ENCODE data around the gene SLC12A8.
A peak's percentile ranks its signal among the peaks of the same experiment; 100 is the strongest.

Gene SLC12A8

GRCh38 chr3:125079675-125080045 lies 132.9 kb downstream of the SLC12A8 start:
- no peak for FAIRE-seq
- peak; percentile 55 for DNase-seq (ENCODE audit: low spot score)

GRCh38 chr3:125078951-125079674 lies 133.4 kb downstream of the SLC12A8 start:
- no peak for DNase-seq (ENCODE audit: low spot score)
- peak; percentile 91 for FAIRE-seq

DNA sequence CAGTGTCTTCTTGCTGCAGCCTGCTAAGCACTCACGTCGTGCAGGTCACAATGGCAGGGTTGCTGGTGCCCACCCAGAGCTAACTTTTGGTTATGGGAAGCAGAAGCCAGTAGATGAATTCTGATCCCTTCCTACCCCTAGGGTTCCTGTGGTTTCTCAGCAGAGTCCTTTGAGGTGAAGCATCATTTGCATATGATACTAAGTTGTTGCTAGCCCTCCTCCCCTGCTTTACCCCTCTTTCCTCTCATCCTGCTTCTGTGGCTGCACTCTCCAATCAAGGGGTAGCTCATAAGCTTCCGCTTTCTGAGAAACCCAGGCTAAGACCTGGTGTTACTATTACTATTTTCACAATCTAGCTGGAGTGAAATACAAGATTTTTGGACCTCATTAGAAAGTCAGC lies 134.7 kb downstream of the SLC12A8 start:
- FAIRE-seq (no peak), DNase-seq (ENCODE audit: low spot score) (no peak)

DNA sequence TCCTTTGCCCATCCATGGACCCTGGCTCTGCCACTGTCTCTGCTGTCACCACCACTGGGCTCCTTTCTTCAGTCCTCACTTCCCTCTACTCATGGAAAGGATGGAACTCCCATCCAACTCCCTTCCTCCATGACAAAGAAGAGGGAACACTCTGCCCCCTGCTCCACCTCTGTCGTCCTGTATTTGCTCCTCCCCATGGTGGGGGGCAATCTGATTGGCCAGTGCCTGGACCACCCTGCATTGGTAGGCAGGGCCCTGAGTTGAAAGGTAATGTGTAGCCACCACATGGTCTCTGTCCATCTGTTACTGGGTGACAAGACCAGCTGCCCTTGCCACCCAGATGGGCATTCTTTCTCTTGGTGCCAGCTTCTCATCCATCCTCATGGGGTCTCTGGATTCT lies 136.1 kb downstream of the SLC12A8 start:
- no peak for FAIRE-seq
- DNase-seq (ENCODE audit: low spot score), result no peak

DNA sequence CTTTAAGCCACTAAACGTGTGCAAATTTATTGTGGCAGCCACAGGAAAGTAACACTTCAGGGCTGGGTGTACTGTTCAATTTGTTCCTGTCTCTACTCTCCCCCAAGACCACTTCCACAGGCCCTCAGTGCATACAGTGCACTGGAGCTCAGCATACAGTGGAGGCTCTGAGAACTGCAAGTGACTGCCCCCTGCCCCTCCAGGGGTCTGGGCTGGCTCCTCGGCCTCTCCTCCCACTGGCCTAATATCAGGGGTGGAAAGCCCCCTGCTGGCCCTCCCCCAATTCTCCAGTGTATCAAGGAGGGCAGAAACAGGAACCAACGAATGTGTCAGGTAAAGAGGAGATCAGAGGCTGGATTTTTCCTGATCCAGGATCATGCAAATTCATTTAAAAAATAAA lies 136.8 kb downstream of the SLC12A8 start:
- DNase-seq (ENCODE audit: low spot score), result no peak
- FAIRE-seq, result no peak

DNA sequence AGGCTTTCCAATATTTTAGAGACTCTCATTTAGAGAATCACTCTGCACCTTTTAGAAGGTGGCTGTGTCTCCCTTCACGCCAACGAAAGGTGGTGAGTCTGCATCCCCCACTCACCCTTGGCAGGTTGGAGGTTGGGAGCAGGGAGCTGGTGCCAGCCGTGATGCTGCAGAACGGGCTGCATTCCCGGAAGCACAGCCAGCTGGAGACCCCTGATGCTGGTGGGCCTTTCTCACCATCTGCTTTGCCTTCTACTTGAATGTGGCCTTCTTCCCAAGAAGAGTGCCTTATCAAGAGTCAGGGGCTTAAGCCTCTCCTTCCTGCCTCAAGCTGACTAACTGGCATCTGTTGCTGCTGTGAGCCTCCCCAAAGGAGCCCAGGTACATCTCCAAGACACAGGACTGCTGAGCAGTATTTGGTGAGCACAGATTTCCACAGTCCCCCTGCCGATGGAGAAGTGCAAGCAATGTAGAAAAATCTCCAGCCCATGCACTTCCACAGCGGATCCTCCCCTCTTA lies 139.1 kb downstream of the SLC12A8 start:
- DNase-seq (ENCODE audit: low spot score) (no peak), FAIRE-seq (no peak)

DNA sequence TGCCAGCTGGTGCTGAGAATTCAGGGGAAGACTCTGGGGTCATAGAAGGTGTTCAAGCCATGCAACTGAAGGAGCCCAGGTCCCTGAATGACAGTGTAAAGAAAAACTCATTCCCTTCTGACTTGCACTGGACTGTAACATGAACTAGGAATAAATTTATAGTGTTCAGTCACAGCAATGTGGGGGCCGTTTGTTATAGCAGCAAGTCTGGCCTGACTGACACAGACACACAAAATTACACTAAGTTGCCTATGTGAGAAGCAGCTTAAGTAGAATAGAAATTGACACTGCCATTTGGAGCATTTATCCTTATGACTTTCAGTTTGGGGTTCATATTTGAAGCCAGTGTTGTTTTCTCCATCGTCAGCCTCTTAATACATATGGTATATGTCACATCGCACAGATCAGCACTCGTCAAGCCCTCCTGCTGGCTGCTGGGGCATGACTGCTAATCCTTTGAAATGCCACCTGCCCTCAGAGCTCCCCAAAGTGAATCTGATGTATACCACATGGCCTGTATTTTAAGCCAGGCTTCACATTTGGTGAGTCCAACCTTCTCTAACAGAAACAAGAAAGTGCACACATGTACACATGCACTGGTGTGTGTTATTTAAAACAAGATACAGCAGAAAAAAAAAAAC lies 139.7 kb downstream of the SLC12A8 start:
- no peak for DNase-seq (ENCODE audit: low spot score)
- FAIRE-seq, result no peak

DNA sequence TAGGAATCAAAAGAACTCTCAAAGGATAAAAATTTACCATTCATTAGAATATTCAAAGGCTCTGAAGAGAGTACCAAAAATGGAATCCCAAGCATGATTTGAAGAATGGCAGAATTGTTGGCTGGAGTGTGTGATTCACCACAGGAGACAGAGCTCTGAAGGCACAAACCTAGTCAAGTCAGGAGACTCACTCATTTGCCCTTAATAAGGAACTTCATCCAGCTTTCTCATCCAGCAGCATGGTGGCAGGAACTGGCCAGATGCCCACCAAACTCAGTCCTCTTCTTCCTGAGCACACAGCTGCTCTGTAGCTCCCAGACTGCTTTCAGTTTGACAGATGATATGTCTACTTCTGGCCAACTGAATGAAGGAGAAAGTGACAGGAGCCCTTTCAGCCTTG lies 140.2 kb downstream of the SLC12A8 start:
- DNase-seq (ENCODE audit: low spot score) (no peak), FAIRE-seq (no peak)

GRCh38 chr3:125069968-125070745 lies 142.4 kb downstream of the SLC12A8 start:
- FAIRE-seq (no peak), DNase-seq (ENCODE audit: low spot score) (no peak)

GRCh38 chr3:125069452-125069851 lies 143.1 kb downstream of the SLC12A8 start:
- DNase-seq (ENCODE audit: low spot score) (no peak), FAIRE-seq (no peak)

DNA sequence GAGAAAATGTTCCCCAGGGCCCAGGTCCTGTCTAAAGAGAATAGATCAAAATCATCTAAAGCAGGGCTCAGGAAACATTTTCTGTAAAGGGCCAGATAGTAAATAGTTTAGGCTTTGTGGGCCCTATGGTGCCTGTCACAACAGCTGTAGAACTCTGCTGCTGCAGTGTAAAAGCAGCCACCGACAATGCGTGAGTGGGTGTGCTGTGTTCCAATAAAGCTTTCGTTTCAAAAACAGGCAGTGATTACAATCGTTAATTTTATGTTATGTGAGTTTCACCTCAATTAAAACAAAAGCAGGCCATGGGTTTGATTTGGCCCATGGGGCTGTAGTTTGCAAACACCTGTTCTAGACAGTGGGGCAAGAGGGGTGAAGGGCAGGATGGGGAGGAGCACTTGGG lies 144.3 kb downstream of the SLC12A8 start:
- FAIRE-seq (no peak), DNase-seq (ENCODE audit: low spot score) (no peak)

- no peak for DNase-seq (ENCODE audit: low spot score)
Observed at GRCh38 chr3:125067225-125067624, 145.3 kb downstream of the SLC12A8 start.

DNA sequence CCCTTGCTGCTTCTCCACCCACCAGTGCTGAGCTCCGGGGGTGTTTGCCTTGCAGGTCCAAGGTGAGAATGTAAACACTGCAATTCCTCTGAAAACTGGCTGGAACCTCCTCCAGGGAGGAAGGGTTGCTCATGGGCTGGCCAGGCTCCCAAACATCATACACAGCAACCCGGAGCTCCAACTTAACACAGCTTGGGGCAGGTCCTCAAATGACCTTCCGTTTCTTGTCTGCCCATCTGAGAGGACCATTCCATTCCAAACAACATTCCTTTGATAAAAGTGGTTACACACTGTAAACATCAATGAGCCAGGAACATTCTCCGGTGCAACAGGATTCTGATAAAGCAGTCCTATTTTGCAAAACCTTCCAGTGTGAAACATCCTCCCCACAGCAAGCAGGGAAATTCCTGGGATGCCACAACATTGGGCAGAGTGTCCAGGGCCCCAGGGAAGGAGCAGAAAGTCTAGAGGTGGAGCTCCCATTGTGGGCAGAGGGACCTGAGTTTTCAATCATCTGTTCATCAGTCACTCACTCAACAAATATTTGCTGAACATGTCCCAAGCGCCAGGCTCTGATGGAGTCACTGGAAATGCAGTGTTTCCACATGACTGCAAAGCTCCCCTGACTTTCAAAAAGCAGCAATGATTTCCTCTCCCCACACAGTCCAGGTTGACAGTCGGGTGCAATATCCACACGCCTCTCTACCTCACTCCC lies 149.5 kb downstream of the SLC12A8 start:
- DNase-seq (ENCODE audit: low spot score), result peak; percentile 87
- FAIRE-seq, result peak; percentile 55

More at GRCh38 chr3:125067225-125067624, 145.3 kb downstream of the SLC12A8 start:
- FAIRE-seq, result no peak

GRCh38 chr3:125061646-125062045 lies 150.9 kb downstream of the SLC12A8 start:
- FAIRE-seq, result no peak
- no peak for DNase-seq (ENCODE audit: low spot score)

DNA sequence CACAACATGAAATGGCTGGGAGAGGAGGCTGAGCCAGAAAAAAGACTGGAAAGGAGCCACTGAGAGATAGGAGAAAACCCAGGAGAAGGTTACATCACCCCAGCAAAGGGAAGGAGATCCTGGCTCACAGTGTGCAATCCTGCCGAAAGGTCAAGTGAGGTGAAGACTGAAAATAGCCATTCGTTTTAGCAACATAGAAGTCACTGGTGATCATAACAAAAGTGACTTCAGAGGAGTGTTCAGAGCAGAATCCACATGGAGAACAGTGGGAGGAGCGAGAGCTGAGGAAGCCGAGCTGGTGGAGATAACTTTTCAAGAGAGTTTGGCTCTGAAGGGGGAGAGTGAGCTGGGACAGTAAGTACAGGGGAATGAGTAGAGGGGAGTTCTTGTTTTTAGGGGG lies 151.4 kb downstream of the SLC12A8 start:
- FAIRE-seq, result no peak
- DNase-seq (ENCODE audit: low spot score), result no peak

DNA sequence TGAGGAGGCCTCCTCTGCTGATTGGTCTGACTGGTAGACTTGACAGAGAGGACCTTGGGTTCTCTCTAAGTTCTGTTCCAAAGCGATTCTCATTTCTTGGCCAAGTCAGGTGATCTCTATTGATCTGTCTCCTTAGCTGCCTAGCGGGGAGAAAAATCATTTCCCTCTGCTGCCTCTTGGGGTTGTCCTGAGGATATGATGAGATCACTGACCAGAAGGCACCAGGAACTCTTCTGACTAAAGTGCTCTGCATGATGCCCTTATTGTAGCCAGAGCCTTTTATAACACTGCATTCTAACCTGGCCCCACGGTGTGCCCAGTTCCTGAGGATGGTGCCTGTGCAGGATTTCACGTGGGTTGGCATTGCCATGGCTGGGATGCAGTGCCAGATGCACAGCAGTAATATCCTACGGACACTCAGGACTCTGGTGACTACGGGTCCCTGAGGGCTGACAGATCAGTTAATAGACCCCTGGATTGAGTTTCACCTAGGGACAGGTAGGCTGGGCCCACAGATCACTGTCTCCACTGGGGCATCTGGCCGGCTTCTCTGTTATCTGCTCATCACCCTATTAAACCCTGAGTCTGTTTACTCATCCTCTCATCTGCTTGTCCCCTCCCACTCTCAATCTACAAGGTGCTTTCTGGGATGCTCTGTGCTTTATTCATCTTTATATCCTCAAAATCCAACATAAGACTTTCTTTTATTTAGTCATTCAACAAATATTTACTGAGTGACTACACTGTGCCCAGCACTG lies 152.9 kb downstream of the SLC12A8 start:
- DNase-seq (ENCODE audit: low spot score) (no peak), FAIRE-seq (no peak)

- DNase-seq (ENCODE audit: low spot score), result no peak
- FAIRE-seq, result peak; percentile 65
Observed at GRCh38 chr3:125058959-125059358, 153.6 kb downstream of the SLC12A8 start.

DNA sequence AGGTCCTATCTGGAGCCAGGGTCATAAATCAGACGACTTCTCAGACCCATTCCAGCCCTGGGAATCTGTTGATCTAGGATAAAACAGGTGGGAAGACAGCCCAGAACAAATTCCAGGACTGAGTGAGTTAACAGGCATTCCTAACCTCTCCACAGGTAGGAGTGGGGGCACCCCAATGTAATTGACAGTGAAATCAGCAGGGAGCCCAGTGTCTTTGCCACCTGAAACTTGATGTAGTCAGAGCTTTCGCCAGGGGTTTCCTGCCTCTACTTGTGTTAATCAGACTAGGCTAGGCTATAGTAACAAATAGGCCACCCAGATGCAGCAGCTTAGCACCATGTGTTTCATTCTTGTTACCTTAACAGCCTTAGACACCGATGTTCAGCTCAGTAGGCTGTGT lies 154.0 kb downstream of the SLC12A8 start:
- FAIRE-seq (no peak), DNase-seq (ENCODE audit: low spot score) (no peak)

DNA sequence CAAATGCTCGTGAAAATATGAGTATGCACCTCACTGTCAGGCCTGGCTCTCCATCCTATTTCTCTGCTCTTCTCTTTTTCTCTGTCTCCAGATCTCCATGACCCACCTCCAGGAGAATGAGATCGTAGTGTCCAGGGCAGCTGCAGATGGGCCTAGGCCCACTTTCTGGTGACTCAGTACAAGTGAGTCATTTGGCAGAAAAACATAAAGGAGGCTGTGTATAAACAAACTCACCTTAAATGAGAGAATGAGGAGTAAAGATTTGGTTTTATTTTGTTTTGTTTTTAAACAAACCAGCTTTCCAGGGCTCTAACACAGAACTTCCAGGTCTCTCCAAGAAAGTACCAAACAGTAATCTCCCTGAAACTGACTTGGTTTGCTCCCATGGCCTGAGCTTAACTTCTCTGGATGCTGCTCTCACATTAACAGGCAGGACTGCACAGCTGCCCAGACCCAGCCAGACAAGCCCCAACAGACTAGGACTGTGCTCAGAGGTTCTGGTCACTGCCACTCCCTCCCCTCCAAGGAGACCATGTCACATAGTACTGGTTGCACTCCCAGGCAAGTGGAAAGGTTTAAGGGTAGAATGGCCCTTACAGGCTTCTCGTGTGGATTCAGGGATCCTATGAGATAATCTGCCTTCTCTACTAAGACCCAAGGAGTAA lies 155.2 kb downstream of the SLC12A8 start:
- DNase-seq (ENCODE audit: low spot score) (peak; percentile 82), FAIRE-seq (no peak)
